ENCODE results near the gene PRKN. TPM values are rescaled to one million over a fixed set of nuclear protein-coding genes. Genes with fewer than 3 reads are reported as not detected.
A peak's percentile ranks its signal among the peaks of the same experiment; 100 is the strongest.

Gene PRKN
- total RNA-seq, 1 donor from 2014 or later, result 7.9 TPM

GRCh38 chr6:161671117-161671516 is 1056.4 kb downstream of the PRKN start:
- no peak for DNase-seq (ENCODE audit: low spot score)

GRCh38 chr6:161668665-161669064 is 1058.9 kb downstream of the PRKN start:
- no peak for DNase-seq (ENCODE audit: low spot score)

GRCh38 chr6:161667957-161668356 is 1059.6 kb downstream of the PRKN start:
- DNase-seq (ENCODE audit: low spot score), result no peak

- no peak for DNase-seq (ENCODE audit: low spot score)
Measured at GRCh38 chr6:161663682-161664081, 1063.9 kb downstream of the PRKN start.

GRCh38 chr6:161660666-161661571 is 1066.6 kb downstream of the PRKN start:
- no peak for DNase-seq (ENCODE audit: low spot score)

- DNase-seq (ENCODE audit: low spot score), result no peak
Measured at GRCh38 chr6:161658211-161658610, 1069.4 kb downstream of the PRKN start.

- no peak for DNase-seq (ENCODE audit: low spot score)
Measured at GRCh38 chr6:161654209-161654608, 1073.4 kb downstream of the PRKN start.

GRCh38 chr6:161651949-161652348 is 1075.6 kb downstream of the PRKN start:
- no peak for DNase-seq (ENCODE audit: low spot score)

GRCh38 chr6:161649841-161650240 is 1077.7 kb downstream of the PRKN start:
- DNase-seq (ENCODE audit: low spot score), result no peak

GRCh38 chr6:161649068-161649467 is 1078.5 kb downstream of the PRKN start:
- no peak for DNase-seq (ENCODE audit: low spot score)

- no peak for DNase-seq (ENCODE audit: low spot score)
Measured at GRCh38 chr6:161647234-161647633, 1080.3 kb downstream of the PRKN start.

- no peak for DNase-seq (ENCODE audit: low spot score)
Measured at GRCh38 chr6:161644521-161644920, 1083.0 kb downstream of the PRKN start.

- no peak for DNase-seq (ENCODE audit: low spot score)
Measured at GRCh38 chr6:161641175-161641574, 1086.4 kb downstream of the PRKN start.

GRCh38 chr6:161639772-161640171 is 1087.8 kb downstream of the PRKN start:
- peak; percentile 9 for DNase-seq (ENCODE audit: low spot score)

- DNase-seq (ENCODE audit: low spot score), result no peak
Measured at GRCh38 chr6:161637658-161638057, 1089.9 kb downstream of the PRKN start.

GRCh38 chr6:161636882-161637430 is 1090.6 kb downstream of the PRKN start:
- DNase-seq (ENCODE audit: low spot score), result no peak

- no peak for DNase-seq (ENCODE audit: low spot score)
Measured at GRCh38 chr6:161635975-161636374, 1091.6 kb downstream of the PRKN start.

- DNase-seq (ENCODE audit: low spot score), result no peak
Measured at GRCh38 chr6:161634916-161635315, 1092.7 kb downstream of the PRKN start.

- peak; percentile 76 for DNase-seq (ENCODE audit: low spot score)
Measured at GRCh38 chr6:161631676-161632194, 1095.8 kb downstream of the PRKN start.

- DNase-seq (ENCODE audit: low spot score), result no peak
Measured at GRCh38 chr6:161630674-161631073, 1096.9 kb downstream of the PRKN start.

GRCh38 chr6:161626132-161626676 is 1101.4 kb downstream of the PRKN start:
- DNase-seq (ENCODE audit: low spot score), result no peak

GRCh38 chr6:161624111-161624510 is 1103.5 kb downstream of the PRKN start:
- DNase-seq (ENCODE audit: low spot score), result no peak

GRCh38 chr6:161622779-161623178 is 1104.8 kb downstream of the PRKN start:
- peak; percentile 14 for DNase-seq (ENCODE audit: low spot score)
